ENCODE measurements around the gene ARID1B. TPM values are rescaled to one million over a fixed set of nuclear protein-coding genes. Genes with fewer than 3 reads are reported as not detected.

ARID1B gene
- total and polyA plus RNA-seq, 2 experiments from 2014 or later = 41.9 to 72.7 TPM

GRCh38 chr6:156828280-156828703, 51.1 kb downstream of the ARID1B start:
- no peaks in the 10 kb centered on the region for H3K27me3 ChIP-seq
- peak in 1 of 2 donors; percentile 67 for DNase-seq (ENCODE audit: low read depth in 1 of 2, low spot score in 1 of 2)
- H3K4me1 ChIP-seq (ENCODE audit: low read depth) = peaks cover 4% of the 10 kb centered on the region
- H3K36me3 ChIP-seq = peaks cover 5% of the 10 kb centered on the region
- no peaks in the 10 kb centered on the region for H3K9me3 ChIP-seq (ENCODE audit: low read depth)
- TF ChIP-seq CTCF (IDR thresholded peaks at IDR 0.05; ENCODE audit: low read depth, low read length) = no peak
- H3K4me3 ChIP-seq = no peak overlapping the region
- H3K27ac ChIP-seq = peak overlapping the region; percentile 59

GRCh38 chr6:156830126-156830525, 52.9 kb downstream of the ARID1B start:
- no peak for TF ChIP-seq CTCF (IDR thresholded peaks at IDR 0.05; ENCODE audit: low read depth, low read length)
- H3K36me3 ChIP-seq = peaks cover 5% of the 10 kb centered on the region
- no peak for DNase-seq (ENCODE audit: low read depth in 1 of 2, low spot score in 1 of 2)
- no peak overlapping the region for H3K27ac ChIP-seq
- H3K4me1 ChIP-seq (ENCODE audit: low read depth) = peaks cover 4% of the 10 kb centered on the region
- H3K27me3 ChIP-seq = no peaks in the 10 kb centered on the region
- H3K4me3 ChIP-seq = no peak overlapping the region
- H3K9me3 ChIP-seq (ENCODE audit: low read depth) = no peaks in the 10 kb centered on the region

- H3K27me3 ChIP-seq = no peaks in the 10 kb centered on the region
- H3K36me3 ChIP-seq = peaks cover 5% of the 10 kb centered on the region
- H3K9me3 ChIP-seq (ENCODE audit: low read depth) = no peaks in the 10 kb centered on the region
- peak in 1 of 2 donors; percentile 61 for DNase-seq (ENCODE audit: low read depth in 1 of 2, low spot score in 1 of 2)
- H3K4me3 ChIP-seq = no peak overlapping the region
- H3K4me1 ChIP-seq (ENCODE audit: low read depth) = peaks cover 4% of the 10 kb centered on the region
- H3K27ac ChIP-seq = peak overlapping the region; percentile 8
- no peak for TF ChIP-seq CTCF (IDR thresholded peaks at IDR 0.05; ENCODE audit: low read depth, low read length)
These were observed 55.1 kb downstream of the ARID1B start for GRCh38 chr6:156832231-156832647.

- DNase-seq (ENCODE audit: low read depth in 1 of 2, low spot score in 1 of 2) = no peak
- Histone ChIP-seq H3K9me3 (ENCODE audit: low read depth) (no peaks in the 10 kb centered on the region), H3K27ac (peak overlapping the region; percentile 8), H3K4me3 (no peak overlapping the region), H3K27me3 (no peaks in the 10 kb centered on the region), H3K4me1 (ENCODE audit: low read depth) (peaks cover 4% of the 10 kb centered on the region), H3K36me3 (peaks cover 5% of the 10 kb centered on the region)
- no peak for TF ChIP-seq CTCF (IDR thresholded peaks at IDR 0.05; ENCODE audit: low read depth, low read length)
These were observed 55.5 kb downstream of the ARID1B start for GRCh38 chr6:156832669-156833068.

- H3K4me1 ChIP-seq (ENCODE audit: low read depth) = no peaks in the 10 kb centered on the region
- H3K27me3 ChIP-seq = no peaks in the 10 kb centered on the region
- peaks cover 5% of the 10 kb centered on the region for H3K36me3 ChIP-seq
- no peak for DNase-seq (ENCODE audit: low read depth in 1 of 2, low spot score in 1 of 2)
- TF ChIP-seq CTCF (IDR thresholded peaks at IDR 0.05; ENCODE audit: low read depth, low read length) = no peak
- H3K9me3 ChIP-seq (ENCODE audit: low read depth) = no peaks in the 10 kb centered on the region
- no peak overlapping the region for H3K27ac ChIP-seq
- H3K4me3 ChIP-seq = no peak overlapping the region
These were observed 56.6 kb downstream of the ARID1B start for GRCh38 chr6:156833755-156834154.

- peaks cover 19% of the 10 kb centered on the region for H3K4me1 ChIP-seq (ENCODE audit: low read depth)
- no peaks in the 10 kb centered on the region for H3K9me3 ChIP-seq (ENCODE audit: low read depth)
- H3K36me3 ChIP-seq = no peaks in the 10 kb centered on the region
- H3K27ac ChIP-seq = peak overlapping the region; percentile 81
- no peak for DNase-seq (ENCODE audit: low read depth in 1 of 2, low spot score in 1 of 2)
- no peak for TF ChIP-seq CTCF (IDR thresholded peaks at IDR 0.05; ENCODE audit: low read depth, low read length)
- no peaks in the 10 kb centered on the region for H3K27me3 ChIP-seq
- H3K4me3 ChIP-seq = no peak overlapping the region
These were observed 62.0 kb downstream of the ARID1B start for GRCh38 chr6:156839129-156839528.
